ACHN (cell line): Measurements from ENCODE around the gene SCN1A.
"Not testable (repeated sequence)": the region's sequence is repeated elsewhere in the genome, so short reads cannot be mapped to it uniquely, and the experiment has no call there.

Source experiments
- DNase-seq: peaks from one replicate; pipeline ENCODE4 v3.0.0-alpha.2; 2015
- in situ Hi-C: cut with HindIII; loops from 2 replicates; pipeline ENCODE4 v1.10.0; 2017; ENCODE audit warnings: low sequenced_read_pairs, low pct_ligation_motif_present, low pct_unique_long_range_greater_than_20kb

The SCN1A gene

GRCh38 chr2:166127217-166128155 lies at the start of gene SCN1A:
Gene SCN1A (minus strand): TSS chr2:166128020. CDS start chr2:166073621, 54,399 bp downstream.
- in situ Hi-C loops, result no loop called here
- peak; percentile 62 for DNase-seq

DNA sequence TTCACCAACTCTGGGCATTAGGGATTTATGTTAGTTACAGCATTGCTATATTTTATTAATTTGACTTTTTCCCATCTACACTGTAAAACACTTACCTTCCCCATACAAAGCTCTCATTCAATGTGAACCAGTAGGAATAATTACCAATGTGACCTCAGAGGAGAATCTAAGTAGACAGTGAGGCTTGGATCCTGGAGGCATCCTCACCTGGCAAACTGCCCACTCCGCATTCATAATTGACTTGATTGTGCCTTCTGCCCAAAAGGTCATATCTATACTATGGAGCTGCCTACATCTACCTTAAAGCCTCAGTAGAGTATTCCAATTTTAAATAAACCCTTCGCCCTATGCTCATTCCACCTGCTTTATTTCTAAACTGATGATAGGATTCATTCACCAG lies 45.4 kb upstream of the SCN1A start:
- DNase-seq, result no peak
- in situ Hi-C loops, result no loop called here

GRCh38 chr2:166171216-166171615 lies 43.4 kb upstream of the SCN1A start:
- no peak for DNase-seq
- in situ Hi-C loops, result no loop called here

GRCh38 chr2:166170356-166170755 lies 42.5 kb upstream of the SCN1A start:
- in situ Hi-C loops, result no loop called here
- no peak for DNase-seq

GRCh38 chr2:166167449-166167848 lies 39.6 kb upstream of the SCN1A start:
- in situ Hi-C loops, result no loop called here
- no peak for DNase-seq

GRCh38 chr2:166163775-166164174 lies 36.0 kb upstream of the SCN1A start:
- in situ Hi-C loops, result no loop called here
- DNase-seq, result no peak

GRCh38 chr2:166158546-166158945 lies 30.7 kb upstream of the SCN1A start:
- no peak for DNase-seq
- in situ Hi-C loops, result no loop called here

- in situ Hi-C loops, result no loop called here
- no peak for DNase-seq
These were observed 29.8 kb upstream of the SCN1A start for GRCh38 chr2:166157578-166157977.

DNA sequence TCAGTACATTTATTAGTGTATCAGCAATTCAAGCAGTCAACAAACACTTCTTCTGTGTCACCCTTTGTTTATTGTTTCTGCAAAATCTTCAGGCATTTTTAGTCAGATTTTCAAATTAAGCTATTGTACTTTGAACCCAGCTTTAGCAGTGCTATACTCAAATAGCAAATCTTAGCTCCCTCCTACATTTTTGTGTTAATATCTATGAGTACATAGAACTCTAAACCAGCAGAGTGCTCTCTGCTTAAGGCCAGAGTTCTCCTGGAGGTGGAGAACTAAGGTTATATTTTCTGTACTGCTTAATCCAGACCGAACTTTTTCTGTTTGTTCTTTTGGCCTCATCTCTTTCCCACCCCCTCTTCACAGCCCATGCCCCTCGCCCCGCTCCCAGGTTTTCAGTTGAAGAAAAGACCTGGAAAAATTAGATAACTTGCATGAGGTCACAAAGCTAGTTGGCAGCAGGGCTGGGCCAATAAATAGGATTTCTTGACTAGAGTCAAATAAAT lies 29.2 kb upstream of the SCN1A start:
- no peak for DNase-seq
- in situ Hi-C loops, result no loop called here

- in situ Hi-C loops, result no loop called here
- no peak for DNase-seq
These were observed 27.8 kb upstream of the SCN1A start for GRCh38 chr2:166155589-166155988.

- no peak for DNase-seq
- in situ Hi-C loops, result no loop called here
These were observed 27.0 kb upstream of the SCN1A start for GRCh38 chr2:166154685-166155338.

DNA sequence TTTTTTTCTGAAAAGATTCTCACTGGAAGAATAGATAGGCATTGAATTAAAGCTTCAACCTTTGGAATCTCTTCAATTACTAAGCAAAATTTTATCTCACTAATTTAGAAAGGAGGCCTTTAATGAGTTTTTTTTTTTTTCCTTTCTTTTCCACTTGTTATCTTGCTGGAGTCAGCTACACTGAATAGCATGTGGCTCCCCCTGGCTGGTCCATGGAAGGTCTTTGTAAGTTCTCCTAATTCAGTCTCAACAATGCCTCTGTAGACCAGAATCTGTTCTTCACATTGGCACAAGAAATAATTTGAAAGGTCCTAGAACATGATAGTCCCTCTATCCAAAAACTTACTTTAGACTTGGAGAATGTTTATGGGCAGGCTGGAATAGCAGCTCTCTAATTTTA lies 24.2 kb upstream of the SCN1A start:
- in situ Hi-C loops, result no loop called here
- no peak for DNase-seq

DNA sequence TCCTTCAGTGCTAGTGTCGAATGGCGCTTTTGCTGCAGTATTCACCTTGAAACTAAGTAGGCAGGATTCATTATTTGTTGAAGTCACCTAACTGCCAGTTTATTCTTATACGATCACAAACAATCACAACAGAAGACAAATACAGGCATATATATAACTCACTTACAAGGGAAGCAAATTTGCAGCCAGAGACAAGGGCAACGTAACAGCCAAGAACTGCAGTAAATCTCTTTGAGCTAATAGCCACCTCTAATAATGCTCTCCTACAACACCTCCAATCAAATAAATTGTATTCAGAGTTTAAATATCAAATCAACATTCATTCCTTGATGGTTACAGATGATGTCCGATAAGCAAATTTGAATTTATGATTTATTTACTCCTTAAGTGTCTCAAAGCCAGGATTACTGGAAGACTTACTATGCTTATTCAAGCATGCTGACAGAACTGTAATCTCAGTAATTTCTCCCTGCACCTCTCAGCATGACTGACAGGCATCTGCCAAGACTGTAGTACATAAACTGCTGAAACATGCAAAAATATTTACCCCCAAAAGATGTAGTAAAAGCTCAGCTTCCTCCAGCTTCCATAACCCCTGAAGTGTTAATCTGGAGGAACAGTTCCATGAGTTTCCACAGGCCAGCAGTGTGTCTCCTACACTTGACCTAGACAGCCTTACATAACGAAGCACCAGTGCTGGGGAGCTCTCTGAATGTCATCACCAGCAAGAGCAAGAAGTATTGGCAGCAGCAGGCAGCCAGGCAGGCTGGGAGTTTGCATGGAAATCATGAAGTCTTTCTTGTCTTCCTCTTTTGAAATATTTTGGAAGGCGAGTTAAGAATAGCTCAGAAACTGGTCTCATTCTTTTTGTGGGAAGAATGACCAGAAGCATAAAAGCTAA lies 20.9 kb upstream of the SCN1A start:
- in situ Hi-C loops, result no loop called here
- no peak for DNase-seq

GRCh38 chr2:166147883-166148282 lies 20.1 kb upstream of the SCN1A start:
- no peak for DNase-seq
- in situ Hi-C loops, result no loop called here

GRCh38 chr2:166144071-166144470 lies 16.3 kb upstream of the SCN1A start:
- DNase-seq, result no peak
- in situ Hi-C loops, result no loop called here

GRCh38 chr2:166140932-166141331 lies 13.1 kb upstream of the SCN1A start:
- DNase-seq, result no peak
- in situ Hi-C loops, result no loop called here

DNA sequence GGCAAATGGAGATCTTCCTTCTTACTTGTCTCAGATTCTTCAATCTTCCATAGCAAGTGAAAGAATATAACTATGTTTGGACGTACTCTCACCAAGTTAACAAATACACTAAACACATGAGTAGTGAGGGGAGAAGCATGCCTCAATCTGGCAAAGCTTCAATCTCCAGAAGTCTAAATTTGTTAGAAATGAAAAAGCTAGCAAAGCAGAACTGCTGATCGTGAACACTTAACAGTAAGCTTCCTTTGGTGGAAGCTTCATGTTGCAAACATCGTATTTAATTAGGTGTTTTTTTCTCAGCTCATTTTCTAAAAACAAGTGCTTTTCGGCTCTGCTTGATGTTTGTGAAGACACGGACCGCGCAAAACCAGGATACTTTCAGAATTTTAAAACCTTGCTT lies 12.7 kb upstream of the SCN1A start:
- DNase-seq, result no peak
- in situ Hi-C loops, result no loop called here

DNA sequence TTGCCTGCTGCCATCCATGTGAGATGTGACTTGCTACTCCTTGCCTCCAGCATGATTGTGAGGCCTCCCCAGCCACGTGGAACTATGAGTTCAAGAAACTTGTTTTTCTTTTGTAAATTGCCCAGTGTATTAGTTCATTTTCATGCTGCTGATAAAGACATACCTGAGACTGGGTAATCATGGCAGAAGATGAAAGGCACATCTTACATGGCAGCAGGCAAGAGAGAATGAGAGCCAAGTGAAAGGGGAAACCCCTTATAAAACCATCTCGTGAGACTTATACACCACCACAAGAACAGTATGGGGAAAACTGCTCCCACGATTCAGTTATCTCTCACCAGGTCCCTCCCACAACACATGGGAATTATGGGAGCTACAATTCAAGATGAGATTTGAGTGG lies 11.7 kb upstream of the SCN1A start:
- in situ Hi-C loops, DNase-seq: not testable (repeated sequence)

DNA sequence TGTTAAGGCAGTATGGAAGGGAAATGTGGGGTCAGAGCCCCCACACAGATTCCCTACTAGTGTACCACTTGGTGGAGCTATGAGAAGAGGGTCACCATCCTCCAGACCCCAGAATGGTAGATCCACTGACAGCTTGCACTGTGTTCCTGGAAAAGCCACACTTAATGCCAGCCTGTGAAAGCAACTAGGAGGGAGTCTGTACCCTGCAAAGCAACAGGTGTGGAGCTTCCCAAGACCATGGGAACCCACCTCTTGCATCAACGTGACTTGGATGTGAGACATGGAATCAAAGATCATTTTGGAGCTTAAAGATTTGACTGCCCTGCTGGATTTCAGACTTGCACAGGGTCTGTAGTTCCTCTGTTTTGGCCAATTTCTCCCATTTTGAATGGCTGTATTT lies 10.8 kb upstream of the SCN1A start:
- in situ Hi-C loops, result no loop called here
- no peak for DNase-seq
